Measurements from ENCODE around the gene ARCN1.
"Not testable (repeated sequence)": the region's sequence is repeated elsewhere in the genome, so short reads cannot be mapped to it uniquely, and the experiment has no call there.

Gene ARCN1

DNA sequence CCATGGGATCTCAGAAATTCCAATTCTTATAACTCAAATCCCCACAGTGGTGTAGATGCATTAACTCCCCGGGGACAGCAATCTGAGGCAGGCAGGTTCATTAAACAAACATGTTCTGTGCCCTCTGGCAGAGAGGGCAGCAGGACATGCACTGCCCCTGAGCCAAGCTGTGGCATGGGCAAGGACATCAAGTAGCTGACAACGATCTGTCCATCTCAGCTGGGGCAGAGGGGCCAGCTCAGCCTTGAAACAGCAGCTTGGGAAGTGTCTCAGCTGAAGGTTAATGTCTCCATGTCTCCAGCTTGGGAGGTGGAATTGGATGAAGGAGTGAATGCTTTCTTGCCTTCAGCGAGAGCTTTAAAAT lies 27.6 kb upstream of the ARCN1 start:
- no peak for DNase-seq

GRCh38 chr11:118545533-118545932 lies 26.7 kb upstream of the ARCN1 start:
- no peak for DNase-seq

- DNase-seq: no peak
Measured at GRCh38 chr11:118547132-118547531, 25.1 kb upstream of the ARCN1 start.

- DNase-seq: no peak
Measured at GRCh38 chr11:118552341-118552740, 19.9 kb upstream of the ARCN1 start.

GRCh38 chr11:118560806-118561205 lies 11.4 kb upstream of the ARCN1 start:
- no peak for DNase-seq

DNA sequence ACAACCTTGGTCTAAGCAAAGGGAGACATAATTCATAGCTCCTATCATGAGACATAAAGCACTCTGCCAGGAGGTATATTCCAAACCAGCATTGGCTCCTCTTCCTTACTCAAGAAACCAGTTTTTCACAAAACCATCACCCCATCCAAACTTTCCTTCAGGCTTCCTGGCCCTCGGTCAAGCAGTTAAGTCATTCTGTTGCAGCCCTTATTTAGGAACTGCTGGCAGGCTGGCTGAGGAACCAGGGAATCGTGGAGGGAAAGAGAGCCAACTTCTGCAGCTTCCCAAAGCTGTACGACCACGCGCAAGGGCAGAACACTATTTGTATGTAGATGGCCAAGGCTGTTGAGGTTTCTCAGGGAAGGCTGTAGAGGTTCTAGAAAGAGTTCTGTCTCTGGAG lies 7.2 kb upstream of the ARCN1 start:
- DNase-seq: no peak

- no peak for DNase-seq
Measured at GRCh38 chr11:118569670-118570069, 2.5 kb upstream of the ARCN1 start.

DNA sequence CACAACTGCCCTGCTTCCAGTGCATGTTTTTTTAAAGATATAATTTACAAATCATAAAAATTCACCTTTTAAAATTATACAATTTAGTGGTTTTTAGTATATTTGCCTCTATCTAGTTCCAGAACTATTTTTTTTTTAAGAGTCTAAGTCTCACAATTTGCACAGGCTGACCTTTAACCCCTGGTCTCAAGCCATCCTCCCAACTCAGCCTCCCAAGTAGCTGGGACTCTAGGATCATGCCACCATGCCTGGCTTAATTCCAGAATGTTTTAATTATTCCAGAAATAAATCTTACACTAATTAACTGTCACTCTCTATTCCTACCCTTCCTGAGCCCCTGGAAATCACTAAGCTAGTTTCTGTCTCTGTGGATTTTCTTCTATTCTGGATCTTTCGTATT lies 1.4 kb upstream of the ARCN1 start:
- DNase-seq: no peak

- DNase-seq: not testable (repeated sequence)
Measured at GRCh38 chr11:118571701-118572060, 528 bp upstream of the ARCN1 start.

GRCh38 chr11:118572981-118573550 lies 857 bp downstream of the ARCN1 start:
- DNase-seq: no peak

- DNase-seq: no peak
Measured at GRCh38 chr11:118574636-118575035, 2.4 kb downstream of the ARCN1 start.

- DNase-seq: not testable (repeated sequence)
Measured at GRCh38 chr11:118577995-118578394, 5.8 kb downstream of the ARCN1 start.

- no peak for DNase-seq
Measured at GRCh38 chr11:118581057-118581456, 8.8 kb downstream of the ARCN1 start.

GRCh38 chr11:118587952-118588351 lies 15.7 kb downstream of the ARCN1 start:
- DNase-seq: no peak

DNA sequence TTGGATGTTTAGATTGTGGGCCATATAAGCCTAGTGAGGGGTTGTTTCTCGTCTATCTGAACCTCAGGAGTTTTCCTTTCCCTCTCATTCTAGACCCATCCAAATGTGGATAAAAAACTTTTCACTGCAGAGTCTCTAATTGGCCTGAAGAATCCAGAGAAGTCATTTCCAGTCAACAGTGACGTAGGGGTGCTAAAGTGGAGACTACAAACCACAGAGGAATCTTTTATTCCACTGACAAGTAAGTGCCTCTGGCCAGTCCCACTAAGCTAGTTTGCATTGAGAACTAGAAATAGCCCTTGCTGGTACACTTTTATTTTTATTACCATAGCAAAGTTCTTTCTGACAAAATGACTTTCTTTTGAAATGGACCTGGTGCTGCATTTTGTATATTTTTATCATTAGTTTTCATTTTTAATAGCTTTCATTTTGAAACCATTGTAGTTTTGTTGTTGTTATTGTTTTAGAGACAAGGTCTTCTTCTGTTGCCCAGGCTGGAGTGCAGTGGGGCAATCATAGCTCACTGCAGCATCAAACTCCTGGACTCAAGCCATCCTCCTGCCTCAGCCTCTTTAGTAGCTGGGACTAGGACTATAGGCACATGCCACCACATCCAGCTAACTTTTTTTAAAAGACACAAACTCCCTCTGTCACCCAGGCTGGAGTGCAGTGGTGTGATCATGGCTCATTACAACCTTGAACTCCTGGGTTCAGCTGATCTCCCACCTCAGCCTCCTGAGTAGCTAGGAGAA lies 20.6 kb downstream of the ARCN1 start:
- no peak for DNase-seq

- not testable (repeated sequence) for DNase-seq
Measured at GRCh38 chr11:118594984-118595383, 22.8 kb downstream of the ARCN1 start.

DNA sequence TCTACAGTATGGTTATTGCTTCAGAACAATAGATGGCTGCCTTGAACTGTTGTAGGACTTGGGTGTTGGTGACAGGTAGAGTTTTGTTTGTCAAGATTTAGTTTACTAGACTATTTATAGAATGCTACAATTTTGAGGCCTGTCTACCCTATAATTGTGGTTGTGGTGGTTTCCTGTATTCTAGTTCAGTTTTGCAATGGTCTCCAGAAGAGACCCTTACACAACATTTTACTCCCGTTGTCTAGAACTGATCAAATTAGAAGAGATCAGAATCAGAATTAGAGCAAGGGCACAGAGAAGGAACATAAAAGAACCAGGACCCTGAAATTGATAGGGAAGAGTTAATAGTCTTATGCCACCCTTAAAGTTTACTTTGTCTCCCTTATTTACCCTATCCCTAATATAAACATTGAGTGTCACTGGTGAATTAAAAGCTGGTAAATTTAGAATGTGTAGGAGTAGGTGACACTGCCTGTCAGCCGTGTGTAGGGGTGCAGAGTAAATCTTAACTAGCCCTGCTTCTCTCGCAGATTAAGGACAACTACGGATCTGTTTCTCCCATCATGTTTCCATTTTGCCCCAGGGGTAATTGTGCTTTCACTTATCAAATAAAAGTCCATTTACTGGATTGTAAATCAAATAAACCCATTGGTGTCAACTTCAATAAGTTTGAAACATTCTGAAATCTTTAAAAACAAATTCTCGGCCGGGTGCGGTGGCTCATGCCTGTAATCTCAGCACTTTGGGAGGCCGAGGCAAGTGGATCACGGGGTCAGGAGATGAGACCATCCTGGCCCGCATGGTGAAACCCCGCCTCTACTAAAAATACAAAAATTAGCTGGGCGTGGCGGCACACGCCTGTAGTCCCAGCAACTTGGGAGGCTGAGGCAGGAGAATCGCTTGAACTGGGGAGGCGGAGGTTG lies 24.3 kb downstream of the ARCN1 start:
- DNase-seq: no peak

GRCh38 chr11:118597556-118597955 lies 25.3 kb downstream of the ARCN1 start:
- no peak for DNase-seq

DNA sequence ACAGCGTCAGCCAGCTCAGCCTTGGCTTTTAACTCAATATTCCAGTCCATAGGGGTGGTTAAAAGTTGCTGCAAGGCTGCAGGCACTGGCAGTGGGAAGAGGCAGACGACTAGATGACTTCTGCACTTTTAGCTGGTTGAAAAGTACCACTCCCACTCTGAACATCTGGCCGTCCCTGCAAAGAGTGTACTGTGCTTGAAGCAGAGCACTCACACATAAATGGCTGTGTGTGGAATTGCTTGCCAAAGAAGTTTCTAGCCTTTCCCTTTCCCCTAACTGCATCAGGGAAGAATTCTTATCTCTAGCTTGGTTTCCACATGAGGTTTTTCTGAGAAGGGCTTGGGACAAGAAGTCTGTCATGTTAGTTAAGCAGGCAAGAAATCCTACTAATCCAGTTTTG lies 30.1 kb downstream of the ARCN1 start:
- no peak for DNase-seq

DNA sequence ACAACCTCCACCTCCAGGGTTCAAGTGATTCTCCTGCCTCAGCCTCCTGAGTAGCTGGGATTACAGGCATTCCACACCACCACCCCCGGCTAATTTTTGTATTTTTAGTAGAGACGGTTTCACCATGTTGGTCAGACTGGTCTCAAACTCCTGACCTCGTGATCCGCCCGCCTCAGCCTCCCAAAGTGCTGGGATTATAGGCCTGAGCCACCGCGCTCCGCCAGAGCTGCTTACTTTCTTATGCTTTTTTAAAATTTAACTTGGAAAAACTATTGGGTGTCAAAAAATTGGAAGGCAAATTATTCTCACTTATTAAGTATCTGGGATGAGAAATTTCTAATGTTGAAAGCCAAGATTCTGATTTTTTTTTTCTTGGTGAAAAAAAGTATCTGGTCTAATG lies 31.5 kb downstream of the ARCN1 start:
- DNase-seq: not testable (repeated sequence)

- no peak for DNase-seq
Measured at GRCh38 chr11:118604566-118604965, 32.4 kb downstream of the ARCN1 start.

GRCh38 chr11:118605116-118605867 lies 33.1 kb downstream of the ARCN1 start:
- DNase-seq: no peak

GRCh38 chr11:118606157-118606843 lies 34.1 kb downstream of the ARCN1 start:
- no peak for DNase-seq

Data from stimulated activated naive CD4-positive, alpha-beta T cell treated with Interleukin-2 at 50 U/mL for 16 hours (primary cell).